NCI-H446 (cell line): ENCODE measurements around the gene SEMA3E.
A peak's percentile ranks its signal among the peaks of the same experiment; 100 is the strongest.
"Not testable (repeated sequence)": the region's sequence is repeated elsewhere in the genome, so short reads cannot be mapped to it uniquely, and the experiment has no call there.

Experiments
- DNase-seq, 2 experiments: peaks; one replicate each; lab custom pipeline; 2025; lab: John Stamatoyannopoulos, UW

SEMA3E gene

GRCh38 chr7:83451501-83452045 is 197.4 kb downstream of the SEMA3E start:
- DNase-seq: peak in 1 of 2 experiments; percentile 14

GRCh38 chr7:83449781-83450180 is 199.2 kb downstream of the SEMA3E start:
- no peak for DNase-seq

- no peak for DNase-seq
Observed at GRCh38 chr7:83447681-83448080, 201.3 kb downstream of the SEMA3E start.

GRCh38 chr7:83446102-83446669 is 202.8 kb downstream of the SEMA3E start:
- no peak for DNase-seq

- no peak for DNase-seq
Observed at GRCh38 chr7:83442911-83443310, 206.0 kb downstream of the SEMA3E start.

GRCh38 chr7:83439026-83439425 is 209.9 kb downstream of the SEMA3E start:
- peak in 1 of 2 experiments; percentile 11 for DNase-seq

GRCh38 chr7:83430289-83430688 is 218.7 kb downstream of the SEMA3E start:
- DNase-seq: not testable (repeated sequence)

GRCh38 chr7:83429493-83429892 is 219.4 kb downstream of the SEMA3E start:
- no peak for DNase-seq

- DNase-seq: no peak
Observed at GRCh38 chr7:83427884-83428283, 221.1 kb downstream of the SEMA3E start.

- DNase-seq: no peak
Observed at GRCh38 chr7:83426325-83426724, 222.6 kb downstream of the SEMA3E start.

GRCh38 chr7:83419013-83419412 is 229.9 kb downstream of the SEMA3E start:
- no peak for DNase-seq

- DNase-seq: no peak
Observed at GRCh38 chr7:83415840-83416239, 233.1 kb downstream of the SEMA3E start.

GRCh38 chr7:83414947-83415346 is 234.0 kb downstream of the SEMA3E start:
- DNase-seq: no peak

GRCh38 chr7:83413831-83414230 is 235.1 kb downstream of the SEMA3E start:
- peak; percentile 28 to 66 for DNase-seq

GRCh38 chr7:83413424-83413823 is 235.5 kb downstream of the SEMA3E start:
- no peak for DNase-seq

GRCh38 chr7:83410989-83411591 is 237.8 kb downstream of the SEMA3E start:
- DNase-seq: peak in 1 of 2 experiments; percentile 53

- no peak for DNase-seq
Observed at GRCh38 chr7:83394776-83395175, 254.2 kb downstream of the SEMA3E start.

GRCh38 chr7:83388436-83388835 is 260.5 kb downstream of the SEMA3E start:
- DNase-seq: no peak

- peak in 1 of 2 experiments; percentile 27 for DNase-seq
Observed at GRCh38 chr7:83366629-83367028, 282.3 kb downstream of the SEMA3E start.

GRCh38 chr7:83365746-83366145 is 283.2 kb downstream of the SEMA3E start:
- peak in 1 of 2 experiments; percentile 17 for DNase-seq

- DNase-seq: peak; percentile 16 to 58
Observed at GRCh38 chr7:83362871-83363550, 285.9 kb downstream of the SEMA3E start.

GRCh38 chr7:83359108-83359507 is 289.8 kb downstream of the SEMA3E start:
- DNase-seq: peak in 1 of 2 experiments; percentile 10

- DNase-seq: no peak
Observed at GRCh38 chr7:83355143-83355542, 293.8 kb downstream of the SEMA3E start.
